Kidney (tissue), 14 donors: Measurements from ENCODE around the gene MAG. TPM values are rescaled to one million over a fixed set of nuclear protein-coding genes. Genes with fewer than 3 reads are reported as not detected.

ENCODE experiments used
- DNase-seq, 5 donors: peaks; one replicate each; pipeline ENCODE4 v3.0.0-alpha.2; 2013 to 2020
- FAIRE-seq: peaks from 2 replicates; lab custom pipeline; 2012; peaks lifted over from hg19 to GRCh38; lab: Jason Lieb, UNC
- H3K27ac ChIP-seq, 2 donors: one replicate each; pipeline ENCODE4 v1.7.0; 2013; ENCODE audit warnings: low read depth in 2 of 2, low read length in 2 of 2, inconsistent platforms in 1 of 2
- H3K27me3 ChIP-seq: one replicate; pipeline ENCODE4 v1.7.1; 2013; ENCODE audit warnings: low read length, inconsistent platforms; ENCODE audit not compliant: control insufficient read depth, insufficient read depth
- H3K36me3 ChIP-seq, 3 donors: one replicate each; pipeline versions ENCODE4 v1.7.0 to v1.7.1; 2013; ENCODE audit warnings: low read length in 3 of 3, control low read depth in 1 of 3, inconsistent platforms in 1 of 3; ENCODE audit not compliant: insufficient read depth in 3 of 3, control insufficient read depth in 2 of 3
- H3K4me1 ChIP-seq, 3 donors: one replicate each; pipeline versions ENCODE4 v1.7.0 to v1.7.1; 2013; ENCODE audit warnings: low read length in 3 of 3, inconsistent platforms in 1 of 3, low read depth in 1 of 3; ENCODE audit not compliant: control insufficient read depth in 2 of 3, insufficient read depth in 2 of 3
- H3K4me3 ChIP-seq, 3 donors: one replicate each; pipeline versions ENCODE4 v1.7.0 to v1.8.1; 2013; ENCODE audit warnings: low read length in 3 of 3, control low read depth in 1 of 3, inconsistent platforms in 1 of 3
- H3K9ac ChIP-seq, 3 donors: one replicate each; pipeline versions ENCODE4 v1.7.0 to v1.7.1; 2013; ENCODE audit warnings: low read length in 3 of 3, control low read depth in 1 of 3, inconsistent platforms in 1 of 3
- H3K9me3 ChIP-seq, 3 donors: one replicate each; pipeline versions ENCODE4 v1.7.0 to v1.7.1; 2013; ENCODE audit warnings: low read length in 3 of 3, control low read depth in 1 of 3, inconsistent platforms in 1 of 3; ENCODE audit not compliant: control insufficient read depth in 2 of 3, insufficient read depth in 1 of 3
- CTCF ChIP-seq: IDR thresholded peaks from 3 replicates; pipeline ENCODE4 v1.5.1; 2012; ENCODE audit warnings: mild to moderate bottlenecking, moderate library complexity, borderline replicate concordance; ENCODE audit not compliant: insufficient read depth; ENCODE audit errors: extremely low read depth
- intact Hi-C: fragments of 100-400 bp; cut with DNase I; formaldehyde crosslinking; loops from one replicate; pipeline ENCODE4 v1.11.1; 2022
- polyA plus RNA-seq: library from polyadenylated mRNA; stranded (reverse); fragments of 350-450 nt; fragmentation: Illumina TruSeq; extraction: RNeasy Lipid Tissue Mini Kit (QIAGEN cat#74804); gene quantifications from one replicate; pipeline ENCODE4 v1.2.3, GENCODE V29; 2014; ENCODE audit warnings: low read depth, low replicate concordance; ENCODE audit not compliant: insufficient read depth
- total RNA-seq: library from RNA; stranded (reverse); fragmentation: NEBNext Ultra II Directional; extraction: Animal tissue kit (Norgen Biotek cat#: 25700); gene quantifications from one replicate; pipeline ENCODE4 v1.2.1, GENCODE V29; 2021
- donor health status: control.
- donor health status: control.
- donor health status: control.
- donor health status: control.
- donor health status: control.
- donor health status: DM: yes; HTN: yes; CAD: no.
- donor health status: Normal renal cell carcinoma (clear cell type).

The MAG gene
- total and polyA plus RNA-seq, 2 donors from 2014 or later: 0.41 to 1.1 TPM

- Histone ChIP-seq H3K27me3 (no peaks in the 10 kb centered on the region), H3K27ac (no peak overlapping the region), H3K36me3 (peaks cover 9 to 29% (median 19%) of the 10 kb centered on the region in 3 donors), H3K4me1 (peaks cover 0 to 10% (median 6%) of the 10 kb centered on the region in 3 donors), H3K9ac (no peak overlapping the region), H3K4me3 (no peak overlapping the region), H3K9me3 (no peaks in the 10 kb centered on the region)
- peak in 1 of 5 donors; percentile 63 for DNase-seq
- no peak for TF ChIP-seq CTCF
- FAIRE-seq: no peak
- intact Hi-C loops: no loop called here
Observed at GRCh38 chr19:35272122-35272719, 19.7 kb upstream of the MAG start.

- Histone ChIP-seq H3K27me3 (no peaks in the 10 kb centered on the region), H3K27ac (no peak overlapping the region), H3K4me1 (peaks cover 0 to 10% (median 6%) of the 10 kb centered on the region in 3 donors), H3K4me3 (no peak overlapping the region), H3K9me3 (no peaks in the 10 kb centered on the region), H3K9ac (no peak overlapping the region), H3K36me3 (peaks cover 9 to 29% (median 19%) of the 10 kb centered on the region in 3 donors)
- no peak for FAIRE-seq
- no peak for TF ChIP-seq CTCF
- intact Hi-C loops: no loop called here
- no peak for DNase-seq
Observed at GRCh38 chr19:35272954-35273649, 18.9 kb upstream of the MAG start.

- no peaks in the 10 kb centered on the region for H3K9me3 ChIP-seq
- H3K27ac ChIP-seq: no peak overlapping the region
- H3K9ac ChIP-seq: no peak overlapping the region
- no peaks in the 10 kb centered on the region for H3K27me3 ChIP-seq
- TF ChIP-seq CTCF: no peak
- no peak overlapping the region for H3K4me3 ChIP-seq
- H3K36me3 ChIP-seq: peaks cover 9 to 29% (median 19%) of the 10 kb centered on the region in 3 donors
- H3K4me1 ChIP-seq: peaks cover 0 to 10% (median 6%) of the 10 kb centered on the region in 3 donors
- FAIRE-seq (no peak), DNase-seq (peak in 1 of 5 donors; percentile 69)
- intact Hi-C loops: no loop called here
Observed at GRCh38 chr19:35273686-35274259, 18.2 kb upstream of the MAG start.
